ENCODE results near the gene TIMM10.

TIMM10 gene

GRCh38 chr11:57530596-57531507 is at the start of gene TIMM10:
TSS of gene TIMM10 (minus strand) at chr11:57530754. CDS start at chr11:57530189, 565 bp downstream.
- TF ChIP-seq CTCF (IDR thresholded peaks at IDR 0.05; ENCODE audit: low read depth, low read length): no peak
- peak; percentile 98 for DNase-seq (ENCODE audit: low read depth, low spot score)
- peak within 1 kb of the TSS; percentile 87 for H3K4me3 ChIP-seq (ENCODE audit: low read depth, low read length)
- in situ Hi-C loops (cut with HindIII; ENCODE audit: low sequenced_read_pairs): no loop called here

GRCh38 chr11:57574061-57574460 is 43.5 kb upstream of the TIMM10 start:
- DNase-seq (ENCODE audit: low read depth, low spot score): no peak
- in situ Hi-C loops (cut with HindIII; ENCODE audit: low sequenced_read_pairs): no loop called here
- no peak for TF ChIP-seq CTCF (IDR thresholded peaks at IDR 0.05; ENCODE audit: low read depth, low read length)
- no peak overlapping the region for H3K4me3 ChIP-seq (ENCODE audit: low read depth, low read length)

GRCh38 chr11:57571606-57572005 is 41.1 kb upstream of the TIMM10 start:
- no peak for TF ChIP-seq CTCF (IDR thresholded peaks at IDR 0.05; ENCODE audit: low read depth, low read length)
- no peak for DNase-seq (ENCODE audit: low read depth, low spot score)
- in situ Hi-C loops (cut with HindIII; ENCODE audit: low sequenced_read_pairs): no loop called here
- no peak overlapping the region for H3K4me3 ChIP-seq (ENCODE audit: low read depth, low read length)

GRCh38 chr11:57568330-57568766 is 37.8 kb upstream of the TIMM10 start:
- DNase-seq (ENCODE audit: low read depth, low spot score): peak; percentile 68
- in situ Hi-C loops (cut with HindIII; ENCODE audit: low sequenced_read_pairs): no loop called here
- peak; percentile 95 for TF ChIP-seq CTCF (IDR thresholded peaks at IDR 0.05; ENCODE audit: low read depth, low read length)
- H3K4me3 ChIP-seq (ENCODE audit: low read depth, low read length): peak overlapping the region; percentile 78

- DNase-seq (ENCODE audit: low read depth, low spot score): peak; percentile 39
- peak; percentile 29 for TF ChIP-seq CTCF (IDR thresholded peaks at IDR 0.05; ENCODE audit: low read depth, low read length)
- H3K4me3 ChIP-seq (ENCODE audit: low read depth, low read length): peak within 1 kb of the TSS; percentile 78
- in situ Hi-C loops (cut with HindIII; ENCODE audit: low sequenced_read_pairs): no loop called here
Measured at GRCh38 chr11:57567515-57568329, 37.2 kb upstream of the TIMM10 start, which contains the start of gene UBE2L6. TSS of gene UBE2L6 (minus strand) at chr11:57567672. CDS start at chr11:57567611, 61 bp downstream.

GRCh38 chr11:57566905-57567514 is 36.5 kb upstream of the TIMM10 start:
- peak; percentile 13 for DNase-seq (ENCODE audit: low read depth, low spot score)
- no peak for TF ChIP-seq CTCF (IDR thresholded peaks at IDR 0.05; ENCODE audit: low read depth, low read length)

More at GRCh38 chr11:57566905-57567514, 36.5 kb upstream of the TIMM10 start:
- peak overlapping the region; percentile 78 for H3K4me3 ChIP-seq (ENCODE audit: low read depth, low read length)
- in situ Hi-C loops (cut with HindIII; ENCODE audit: low sequenced_read_pairs): no loop called here

Measured in astrocyte of the spinal cord (primary cell).